ENCODE measurements around the gene CTNND2.

Gene CTNND2

DNA sequence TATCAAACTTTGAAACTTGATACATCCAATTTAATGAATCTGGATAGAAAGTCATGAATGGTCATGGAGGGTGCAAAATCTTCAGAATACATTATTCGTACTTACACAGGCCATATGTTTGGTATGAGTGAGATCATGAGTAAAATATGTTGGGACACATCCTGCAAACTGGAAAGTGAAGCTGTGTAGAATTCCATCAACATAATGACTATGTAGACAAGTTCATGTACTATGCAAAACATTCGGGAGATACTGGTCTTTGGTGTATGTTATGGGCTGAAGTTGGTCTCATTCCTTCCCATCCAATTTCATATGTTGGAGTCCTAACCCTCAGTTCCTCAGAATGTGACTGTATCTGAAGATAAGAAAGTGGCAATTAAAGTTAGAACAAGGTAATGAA is 18.1 kb upstream of the CTNND2 start:
- no peak overlapping the region for H2AFZ ChIP-seq (ENCODE audit: low read length)
- H3K27me3 ChIP-seq (replicated peaks; ENCODE audit: insufficient read depth, low read length): no peaks in the 10 kb centered on the region
- no peaks in the 10 kb centered on the region for H3K4me1 ChIP-seq (ENCODE audit: low read length)
- no peak overlapping the region for H3K4me3 ChIP-seq (ENCODE audit: low read length)
- TF ChIP-seq, protein P1, sequence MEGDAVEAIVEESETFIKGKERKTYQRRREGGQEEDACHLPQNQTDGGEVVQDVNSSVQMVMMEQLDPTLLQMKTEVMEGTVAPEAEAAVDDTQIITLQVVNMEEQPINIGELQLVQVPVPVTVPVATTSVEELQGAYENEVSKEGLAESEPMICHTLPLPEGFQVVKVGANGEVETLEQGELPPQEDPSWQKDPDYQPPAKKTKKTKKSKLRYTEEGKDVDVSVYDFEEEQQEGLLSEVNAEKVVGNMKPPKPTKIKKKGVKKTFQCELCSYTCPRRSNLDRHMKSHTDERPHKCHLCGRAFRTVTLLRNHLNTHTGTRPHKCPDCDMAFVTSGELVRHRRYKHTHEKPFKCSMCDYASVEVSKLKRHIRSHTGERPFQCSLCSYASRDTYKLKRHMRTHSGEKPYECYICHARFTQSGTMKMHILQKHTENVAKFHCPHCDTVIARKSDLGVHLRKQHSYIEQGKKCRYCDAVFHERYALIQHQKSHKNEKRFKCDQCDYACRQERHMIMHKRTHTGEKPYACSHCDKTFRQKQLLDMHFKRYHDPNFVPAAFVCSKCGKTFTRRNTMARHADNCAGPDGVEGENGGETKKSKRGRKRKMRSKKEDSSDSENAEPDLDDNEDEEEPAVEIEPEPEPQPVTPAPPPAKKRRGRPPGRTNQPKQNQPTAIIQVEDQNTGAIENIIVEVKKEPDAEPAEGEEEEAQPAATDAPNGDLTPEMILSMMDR (IDR thresholded peaks at IDR 0.05; ENCODE audit: low read length): no peak
- TF ChIP-seq EZH2 (optimal IDR thresholded peaks at IDR 0.05; ENCODE audit: low read depth, low read length): no peak
- H3F3A ChIP-seq (ENCODE audit: insufficient read depth, low read length): no peaks in the 10 kb centered on the region
- no peaks in the 10 kb centered on the region for H3K9me2 ChIP-seq (replicated peaks; ENCODE audit: insufficient read depth, low read length)
- H3K4me2 ChIP-seq (ENCODE audit: low read depth, low read length): no peak overlapping the region
- H3K9me3 ChIP-seq (replicated peaks; ENCODE audit: insufficient read depth, low read length): no peaks in the 10 kb centered on the region
- no peaks in the 10 kb centered on the region for H3K36me3 ChIP-seq (replicated peaks; ENCODE audit: insufficient read depth, low read length)
- no peak overlapping the region for H3K27ac ChIP-seq (ENCODE audit: low read length)
- no peak overlapping the region for H3K9ac ChIP-seq (ENCODE audit: low read length)
- H3K79me2 ChIP-seq (ENCODE audit: low read length): no peaks in the 10 kb centered on the region
- H4K20me1 ChIP-seq (ENCODE audit: insufficient read depth, low read length): no peaks in the 10 kb centered on the region
- DNase-seq: no peak

DNA sequence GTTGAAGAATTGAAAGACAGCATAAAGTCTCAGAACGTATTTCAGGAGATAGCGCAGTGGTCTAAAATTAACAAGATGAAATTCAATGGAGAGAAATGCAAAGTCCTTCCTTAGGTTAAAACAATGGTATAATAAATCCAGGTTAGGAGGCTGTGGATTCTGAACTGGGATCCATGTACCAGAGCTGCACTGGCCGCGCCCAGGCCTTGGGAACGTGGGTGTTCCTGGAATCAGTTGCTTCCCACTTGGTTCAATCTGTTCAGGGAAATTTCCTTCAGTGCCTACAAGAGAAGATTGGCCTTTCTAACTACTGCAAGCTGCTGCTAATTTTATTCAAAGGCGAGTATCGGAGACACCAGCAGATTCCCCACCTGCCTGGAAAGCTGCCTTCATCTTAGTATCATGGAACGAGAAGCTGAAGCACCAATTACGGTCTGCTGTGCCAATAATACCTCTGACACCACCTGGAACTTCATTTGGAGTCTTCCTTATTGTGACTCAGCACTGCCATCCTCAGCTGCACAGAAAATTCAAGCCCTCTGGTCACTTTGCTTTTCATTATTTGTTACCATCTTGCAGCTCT is 14.3 kb upstream of the CTNND2 start:
- no peaks in the 10 kb centered on the region for H3K36me3 ChIP-seq (replicated peaks; ENCODE audit: insufficient read depth, low read length)
- H3K4me2 ChIP-seq (ENCODE audit: low read depth, low read length): no peak overlapping the region
- H3F3A ChIP-seq (ENCODE audit: insufficient read depth, low read length): no peaks in the 10 kb centered on the region
- H3K27me3 ChIP-seq (replicated peaks; ENCODE audit: insufficient read depth, low read length): no peaks in the 10 kb centered on the region
- H3K9ac ChIP-seq (ENCODE audit: low read length): no peak overlapping the region
- no peak overlapping the region for H3K4me3 ChIP-seq (ENCODE audit: low read length)
- no peak for DNase-seq
- H3K27ac ChIP-seq (ENCODE audit: low read length): no peak overlapping the region
- no peaks in the 10 kb centered on the region for H3K4me1 ChIP-seq (ENCODE audit: low read length)
- TF ChIP-seq EZH2 (optimal IDR thresholded peaks at IDR 0.05; ENCODE audit: low read depth, low read length): no peak
- no peak for TF ChIP-seq EZH2phosphoT487 (IDR thresholded peaks at IDR 0.05; ENCODE audit: low read length)
- TF ChIP-seq, protein P1 (IDR thresholded peaks at IDR 0.05; ENCODE audit: low read length): no peak
- no peak overlapping the region for H2AFZ ChIP-seq (ENCODE audit: low read length)
- no peaks in the 10 kb centered on the region for H3K9me3 ChIP-seq (replicated peaks; ENCODE audit: insufficient read depth, low read length)
- no peaks in the 10 kb centered on the region for H4K20me1 ChIP-seq (ENCODE audit: insufficient read depth, low read length)
- no peaks in the 10 kb centered on the region for H3K9me2 ChIP-seq (replicated peaks; ENCODE audit: insufficient read depth, low read length)
- H3K79me2 ChIP-seq (ENCODE audit: low read length): no peaks in the 10 kb centered on the region

DNA sequence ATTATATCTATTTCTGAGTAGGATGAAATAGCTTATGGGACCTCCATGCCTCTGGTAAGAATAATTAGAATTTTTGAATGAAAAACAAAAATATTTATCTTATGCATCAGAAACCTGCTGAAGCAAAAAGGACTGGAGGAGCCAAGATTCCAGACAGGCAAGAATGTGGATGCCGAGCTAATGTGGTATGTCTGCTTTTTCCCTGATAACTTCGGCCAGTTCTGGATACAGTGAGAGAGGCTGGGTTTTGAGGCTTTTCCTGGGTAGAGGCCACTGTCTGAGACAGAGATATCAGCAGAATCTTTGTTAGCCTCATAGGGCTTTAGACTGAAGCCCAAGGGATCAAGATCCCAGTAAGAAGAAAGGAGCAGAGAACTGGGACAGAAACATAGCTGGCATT is 5.2 kb upstream of the CTNND2 start:
- Histone ChIP-seq H3K4me3 (ENCODE audit: low read length) (no peak overlapping the region), H3K79me2 (ENCODE audit: low read length) (no peaks in the 10 kb centered on the region), H3K36me3 (replicated peaks; ENCODE audit: insufficient read depth, low read length) (no peaks in the 10 kb centered on the region), H3K27ac (ENCODE audit: low read length) (no peak overlapping the region), H3K9me2 (replicated peaks; ENCODE audit: insufficient read depth, low read length) (no peaks in the 10 kb centered on the region), H3F3A (ENCODE audit: insufficient read depth, low read length) (0 out of 2 replicates have a peak, but pooled peaks cover 2% of the 10 kb centered on the region), H3K9me3 (replicated peaks; ENCODE audit: insufficient read depth, low read length) (no peaks in the 10 kb centered on the region), H3K4me2 (ENCODE audit: low read depth, low read length) (no peak overlapping the region), H3K9ac (ENCODE audit: low read length) (no peak overlapping the region), H4K20me1 (ENCODE audit: insufficient read depth, low read length) (no peaks in the 10 kb centered on the region), H2AFZ (ENCODE audit: low read length) (no peak overlapping the region), H3K27me3 (replicated peaks; ENCODE audit: insufficient read depth, low read length) (no peaks in the 10 kb centered on the region), H3K4me1 (ENCODE audit: low read length) (peaks cover 6% of the 10 kb centered on the region)
- no peak for TF ChIP-seq EZH2 (optimal IDR thresholded peaks at IDR 0.05; ENCODE audit: low read depth, low read length)
- no peak for DNase-seq

DNA sequence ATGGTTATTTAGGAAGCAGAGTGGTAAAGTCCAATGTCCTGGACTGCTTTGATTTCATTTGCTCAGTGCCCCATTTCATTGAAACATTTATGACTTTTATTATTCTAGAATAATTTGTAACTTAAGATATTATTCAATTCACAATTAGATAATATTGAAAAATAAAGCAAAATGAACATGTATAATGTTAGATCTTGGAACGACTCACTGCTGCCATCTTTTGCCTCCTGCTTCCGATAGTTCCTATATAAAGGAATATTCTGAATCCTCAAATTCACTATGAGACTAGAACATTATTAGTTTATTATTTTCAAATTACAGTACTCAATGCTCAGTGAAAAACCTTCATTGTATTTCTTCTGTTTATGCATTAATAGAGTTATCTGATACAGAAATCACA is 2.3 kb upstream of the CTNND2 start:
- Histone ChIP-seq H3F3A (ENCODE audit: insufficient read depth, low read length) (0 out of 2 replicates have a peak, but pooled peaks cover 4% of the 10 kb centered on the region), H2AFZ (ENCODE audit: low read length) (no peak overlapping the region), H3K9me3 (replicated peaks; ENCODE audit: insufficient read depth, low read length) (no peaks in the 10 kb centered on the region), H3K9ac (ENCODE audit: low read length) (no peak overlapping the region), H3K36me3 (replicated peaks; ENCODE audit: insufficient read depth, low read length) (no peaks in the 10 kb centered on the region), H3K79me2 (ENCODE audit: low read length) (no peaks in the 10 kb centered on the region), H3K9me2 (replicated peaks; ENCODE audit: insufficient read depth, low read length) (no peaks in the 10 kb centered on the region), H3K4me1 (ENCODE audit: low read length) (peaks cover 7% of the 10 kb centered on the region), H4K20me1 (ENCODE audit: insufficient read depth, low read length) (no peaks in the 10 kb centered on the region), H3K27me3 (replicated peaks; ENCODE audit: insufficient read depth, low read length) (no peaks in the 10 kb centered on the region), H3K27ac (ENCODE audit: low read length) (no peak overlapping the region), H3K4me3 (ENCODE audit: low read length) (no peak overlapping the region), H3K4me2 (ENCODE audit: low read depth, low read length) (no peak overlapping the region)
- no peak for TF ChIP-seq EZH2 (optimal IDR thresholded peaks at IDR 0.05; ENCODE audit: low read depth, low read length)
- no peak for TF ChIP-seq EZH2phosphoT487 (IDR thresholded peaks at IDR 0.05; ENCODE audit: low read length)
- TF ChIP-seq, protein P1 (IDR thresholded peaks at IDR 0.05; ENCODE audit: low read length): no peak
- DNase-seq: no peak
